GM18951 (cell line): ENCODE results near the gene ABCC1.
"Not testable (repeated sequence)": the region's sequence is repeated elsewhere in the genome, so short reads cannot be mapped to it uniquely, and the experiment has no call there.

Source experiments
- POLR2A ChIP-seq: IDR thresholded peaks from 4 replicates; pipeline ENCODE4 v1.6.1; 2011; ENCODE audit warnings: mild to moderate bottlenecking; ENCODE audit not compliant: insufficient read length, insufficient read depth; ENCODE audit errors: extremely low read depth
- in situ Hi-C: fragments of 300-500 bp; cut with MboI; formaldehyde crosslinking; loops from one replicate; pipeline ENCODE4 v1.12.0; 2022; ENCODE audit warnings: low sequenced_read_pairs, mixed read lengths, inconsistent platforms; ENCODE audit not compliant: unreplicated experiment

Gene ABCC1

DNA sequence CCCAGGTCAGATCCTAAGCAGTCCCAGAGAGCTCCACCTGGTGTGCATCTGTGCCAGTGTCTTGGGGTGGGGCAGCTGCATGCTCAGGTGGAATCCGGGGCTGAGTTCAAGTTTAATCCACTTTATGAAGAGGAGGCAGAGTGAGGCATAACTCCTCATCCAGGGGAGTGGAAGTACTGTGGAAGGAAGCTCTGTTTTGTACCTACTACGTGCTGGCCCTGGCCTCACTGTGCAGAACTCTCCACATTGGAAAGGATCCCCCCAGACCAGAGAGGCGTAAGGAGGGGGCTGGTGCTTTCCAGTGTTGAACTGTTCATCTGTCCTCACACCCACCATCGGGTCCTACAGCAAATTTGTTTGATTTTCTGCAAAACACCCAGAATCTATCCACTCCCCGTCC, 195.9 kb downstream of the ABCC1 start:
- in situ Hi-C loops = no loop called here

DNA sequence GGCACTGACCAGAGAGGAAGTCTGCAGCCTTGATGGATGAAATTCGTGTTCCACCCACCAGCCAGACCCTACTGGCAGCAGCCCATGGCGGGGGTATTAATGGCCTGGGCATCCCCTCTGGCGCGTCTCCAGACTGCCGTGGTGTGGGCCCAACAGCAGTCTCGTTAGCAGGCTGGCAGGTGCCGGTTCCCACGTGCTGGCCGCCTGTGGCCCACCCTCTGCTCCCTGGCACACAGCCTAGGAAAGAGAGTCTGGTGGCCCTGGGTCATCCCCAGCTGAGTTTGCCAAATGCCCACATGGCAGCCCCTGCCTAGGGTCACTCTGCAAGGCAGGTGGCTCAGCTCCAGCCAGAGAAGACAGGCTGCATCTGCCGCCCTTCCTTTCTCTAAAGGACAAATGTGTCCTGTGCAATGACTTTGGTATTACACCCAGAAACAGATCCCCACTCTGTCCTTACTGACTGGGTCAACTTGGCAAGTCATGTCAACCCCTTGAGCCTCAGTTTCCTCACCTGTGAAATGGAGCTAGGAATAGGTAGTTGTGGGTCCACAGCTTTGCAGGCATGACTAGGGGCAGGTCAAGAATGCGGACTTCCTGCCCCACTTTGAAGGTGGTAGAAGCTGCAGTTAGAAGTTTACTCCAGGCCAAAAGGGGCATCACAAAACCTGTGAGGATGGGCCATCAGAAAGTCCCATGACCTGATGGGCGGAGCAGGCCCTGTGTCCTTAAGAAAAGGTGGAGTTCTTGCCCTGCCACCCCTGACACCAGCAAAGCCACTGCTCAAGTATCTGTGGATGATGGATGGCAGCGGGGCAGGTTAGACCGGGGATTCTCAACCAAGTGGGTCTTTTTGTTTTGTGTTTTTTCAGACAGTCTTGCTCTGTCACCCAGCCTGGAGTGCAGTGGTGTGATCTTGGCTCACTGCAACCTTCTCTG, 197.2 kb downstream of the ABCC1 start:
- in situ Hi-C loops = no loop called here
- TF ChIP-seq POLR2A = no peak

More for the DNA sequence above, 195.9 kb downstream of the ABCC1 start:
- no peak for TF ChIP-seq POLR2A

DNA sequence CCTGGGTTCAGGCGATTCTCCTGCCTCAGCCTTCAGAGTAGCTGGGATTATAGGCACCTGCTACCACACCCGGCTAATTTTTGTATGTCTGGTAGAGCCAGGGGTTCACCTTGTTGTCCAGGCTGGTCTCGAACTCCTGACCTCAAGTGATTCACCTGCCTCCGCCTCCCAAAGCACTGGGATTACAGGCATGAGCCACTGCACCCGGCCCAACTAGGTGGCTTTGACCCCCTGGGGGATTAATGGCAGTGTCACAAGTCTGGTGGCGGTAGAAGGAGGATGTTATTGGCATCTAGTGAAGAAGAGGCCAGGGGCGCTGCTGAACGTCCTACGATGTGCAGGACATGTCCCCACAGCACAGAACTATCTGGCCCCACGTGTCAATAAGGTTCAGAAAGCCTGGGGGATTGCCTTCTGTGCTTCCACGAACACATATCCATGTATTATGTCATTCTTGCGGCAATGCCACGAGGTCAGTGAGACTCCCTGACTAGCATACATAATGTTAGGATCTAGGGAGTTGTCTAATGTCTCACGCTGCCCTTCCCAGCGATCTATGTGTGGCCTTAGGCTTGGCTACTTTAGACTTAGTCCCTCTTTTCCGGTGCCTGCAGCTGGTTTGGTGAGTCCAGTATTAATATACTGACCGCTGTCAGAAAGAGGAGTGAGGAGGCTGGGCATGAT, 198.0 kb downstream of the ABCC1 start:
- in situ Hi-C loops = no loop called here
- no peak for TF ChIP-seq POLR2A

DNA sequence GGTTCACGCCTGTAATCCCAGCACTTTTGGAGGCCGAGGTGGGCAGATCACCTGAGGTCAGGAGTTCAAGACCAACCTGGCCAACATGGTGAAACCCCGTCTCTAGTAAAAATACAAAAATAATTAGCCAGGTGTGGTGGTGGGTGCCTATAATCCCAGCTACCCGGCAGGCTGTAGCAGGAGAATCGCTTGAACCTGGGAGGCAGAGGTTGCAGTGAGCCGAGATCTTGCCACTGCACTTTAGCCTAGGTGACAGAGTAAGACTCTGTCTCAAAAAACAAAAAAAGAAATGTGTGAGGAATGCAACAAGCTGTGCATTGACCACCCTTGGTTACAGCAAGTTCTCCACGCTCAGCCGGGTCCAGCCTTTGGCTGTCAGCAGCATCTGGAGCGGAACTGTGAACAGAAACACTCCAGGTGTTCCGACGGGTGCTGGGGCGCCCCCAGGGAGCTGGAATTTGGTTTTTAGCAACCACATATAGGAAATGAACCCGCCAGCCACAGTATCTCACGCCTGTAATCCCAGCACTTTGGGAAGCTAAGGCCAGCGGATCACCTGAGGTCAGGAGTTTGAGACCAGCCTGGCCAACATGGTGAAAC, 198.7 kb downstream of the ABCC1 start:
- in situ Hi-C loops = not testable (repeated sequence)

DNA sequence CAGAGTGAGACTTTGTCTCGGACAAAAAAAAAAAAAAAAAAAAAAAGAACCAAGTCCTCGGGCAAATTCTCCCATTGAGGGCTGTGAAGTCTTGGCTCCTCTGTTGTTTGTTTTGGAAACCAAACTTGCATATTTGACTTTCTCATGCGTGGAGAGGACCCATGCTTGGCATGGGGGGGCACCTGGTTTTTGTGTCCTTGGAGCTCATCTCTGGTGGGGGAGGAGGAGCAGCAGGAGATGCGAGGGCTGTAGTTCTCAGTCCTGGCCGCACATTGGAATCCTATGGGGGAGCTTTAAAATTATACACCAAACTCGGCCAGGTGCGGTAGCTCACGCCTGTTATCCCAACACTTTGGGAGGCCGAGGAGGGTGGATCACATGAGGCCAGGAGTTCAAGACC, 199.3 kb downstream of the ABCC1 start:
- no peak for TF ChIP-seq POLR2A
- in situ Hi-C loops = no loop called here

DNA sequence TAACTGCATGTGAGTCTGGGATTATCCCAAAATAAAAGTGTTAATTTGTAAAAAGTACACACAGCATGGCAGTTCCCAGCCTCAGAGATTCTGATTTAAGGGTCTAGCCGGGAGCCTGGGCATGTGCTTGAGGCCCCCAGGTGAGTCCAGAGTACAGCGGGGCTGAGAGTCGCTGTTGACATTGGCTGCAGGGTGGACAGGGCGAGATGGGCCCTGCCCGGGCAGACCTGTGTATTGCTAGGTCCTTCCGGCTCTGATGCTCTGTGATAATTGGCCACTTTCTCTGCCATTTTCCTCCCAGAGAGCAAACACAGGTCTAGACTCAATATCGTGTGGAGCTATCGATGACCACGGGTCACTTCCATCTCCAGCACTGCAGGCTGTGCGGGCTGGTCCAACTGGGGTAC, 200.3 kb downstream of the ABCC1 start:
- in situ Hi-C loops = no loop called here
- TF ChIP-seq POLR2A = no peak

DNA sequence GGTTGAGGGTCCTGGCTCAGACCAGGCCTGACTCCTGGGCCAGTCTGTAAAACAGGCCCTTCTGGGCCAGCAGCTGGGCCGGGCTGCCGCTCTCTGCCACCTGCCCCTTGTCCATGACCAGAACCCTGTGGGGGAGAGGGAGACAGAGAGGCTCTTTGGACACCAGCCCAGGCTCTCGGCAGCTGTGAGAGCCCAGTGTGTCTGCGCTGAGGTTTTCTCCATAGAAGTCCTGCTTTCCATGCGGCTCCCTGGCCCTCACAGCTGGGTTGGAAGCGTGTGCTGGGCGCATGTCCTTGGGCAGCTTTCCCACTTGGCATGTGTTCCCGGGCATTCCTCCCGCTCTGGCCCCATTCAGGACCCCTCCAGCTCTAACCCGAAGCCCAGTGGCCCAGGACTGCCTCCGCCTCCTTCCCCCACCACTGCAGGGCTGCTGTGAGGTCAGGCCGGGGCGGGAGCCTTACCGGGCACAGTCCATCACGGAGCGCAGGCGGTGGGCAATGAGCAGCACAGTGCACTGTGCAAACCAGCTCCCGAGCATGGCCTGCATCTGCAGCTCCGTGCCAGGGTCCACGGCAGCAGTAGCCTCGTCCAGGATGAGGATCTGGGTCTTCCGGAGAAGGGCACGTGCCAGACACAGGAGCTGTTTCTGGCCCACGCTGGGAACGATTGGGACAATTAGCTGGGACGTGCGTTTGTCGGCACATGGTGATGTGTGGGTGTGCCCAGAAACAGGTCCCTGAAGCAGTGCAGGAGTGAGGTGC, 200.9 kb downstream of the ABCC1 start:
- no peak for TF ChIP-seq POLR2A
- in situ Hi-C loops = no loop called here

DNA sequence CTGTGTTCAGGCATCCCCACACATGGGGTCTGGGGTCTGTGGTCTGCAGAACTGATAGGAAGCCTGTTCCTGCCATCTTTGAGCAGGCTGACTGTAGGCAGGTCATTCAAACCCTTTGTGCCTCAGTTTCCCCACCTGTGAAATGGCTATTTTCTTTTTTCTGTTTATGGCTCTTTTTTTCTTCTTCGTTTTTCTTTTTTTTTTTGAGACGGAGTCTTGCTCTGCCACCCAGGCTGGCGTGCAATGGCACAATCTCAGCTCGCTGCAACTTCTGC, 201.4 kb downstream of the ABCC1 start:
- TF ChIP-seq POLR2A = no peak
- in situ Hi-C loops = no loop called here

DNA sequence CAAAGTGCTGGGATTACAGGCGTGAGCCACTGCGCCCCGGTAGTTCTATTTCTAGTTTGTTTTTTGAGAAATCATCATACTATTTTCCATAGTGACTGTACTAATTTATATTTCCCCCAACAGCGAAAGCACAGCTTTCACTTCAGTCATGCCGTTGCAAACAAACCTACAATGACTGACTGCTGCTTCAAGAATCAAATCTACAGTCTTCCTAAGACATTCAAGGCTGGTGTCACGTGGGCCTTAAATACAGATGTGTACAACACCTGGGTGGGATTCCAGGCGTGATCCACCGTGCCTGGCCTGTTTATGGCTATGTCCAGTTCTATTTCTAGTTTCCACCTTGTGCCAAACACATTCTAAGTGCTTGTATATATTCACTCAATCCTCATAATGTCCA, 201.9 kb downstream of the ABCC1 start:
- in situ Hi-C loops = no loop called here
- no peak for TF ChIP-seq POLR2A

DNA sequence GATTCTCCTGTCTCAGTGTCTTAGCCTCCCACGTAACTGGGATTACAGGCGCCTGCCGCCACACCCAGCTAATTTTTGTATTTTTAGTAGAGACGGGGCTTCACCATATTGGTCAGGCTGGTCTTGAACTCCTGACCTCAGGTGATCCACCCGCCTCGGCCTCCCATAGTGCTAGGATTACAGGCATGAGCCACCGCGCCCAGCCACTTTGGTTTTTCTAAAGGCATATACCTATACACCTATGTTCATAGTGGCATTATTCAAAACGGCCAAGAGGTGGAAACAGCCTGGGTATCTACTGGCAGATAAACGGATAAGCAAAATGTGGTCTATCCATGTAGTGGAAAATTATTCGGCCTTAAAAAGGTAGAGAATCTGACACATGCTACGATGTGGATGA, 203.6 kb downstream of the ABCC1 start:
- in situ Hi-C loops = not testable (repeated sequence)

DNA sequence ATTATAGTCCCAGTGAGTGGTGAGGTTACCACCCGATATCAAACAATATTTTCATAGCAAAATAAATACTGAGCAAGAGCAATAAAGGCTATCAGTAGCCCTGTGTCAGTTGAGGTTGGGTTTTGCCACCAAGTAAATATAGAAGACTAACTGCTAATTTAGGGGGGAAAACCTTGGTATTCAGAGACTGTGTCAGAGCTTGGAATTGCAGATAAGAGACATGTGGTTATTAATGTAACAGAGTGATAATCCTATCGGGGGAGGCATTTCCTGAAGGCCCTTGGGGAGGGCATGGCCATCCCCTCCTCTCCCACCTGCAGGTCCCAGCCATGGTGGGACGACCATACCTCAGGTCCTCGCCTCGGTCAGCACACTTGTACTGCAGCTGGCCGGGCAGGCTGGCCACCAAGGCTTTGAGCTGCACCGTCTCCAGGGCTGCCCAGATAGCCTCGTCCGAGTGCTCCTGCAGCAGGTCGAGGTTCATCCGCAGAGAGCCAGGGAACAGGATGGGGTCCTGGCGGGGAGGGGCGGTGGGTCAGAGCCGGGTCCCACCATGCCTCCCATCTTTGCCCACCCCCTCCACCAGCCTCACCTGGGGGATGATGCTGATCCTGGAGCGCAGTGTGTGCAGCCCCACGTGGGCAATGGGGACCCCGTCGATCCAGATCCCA, 205.0 kb downstream of the ABCC1 start:
- no peak for TF ChIP-seq POLR2A

DNA sequence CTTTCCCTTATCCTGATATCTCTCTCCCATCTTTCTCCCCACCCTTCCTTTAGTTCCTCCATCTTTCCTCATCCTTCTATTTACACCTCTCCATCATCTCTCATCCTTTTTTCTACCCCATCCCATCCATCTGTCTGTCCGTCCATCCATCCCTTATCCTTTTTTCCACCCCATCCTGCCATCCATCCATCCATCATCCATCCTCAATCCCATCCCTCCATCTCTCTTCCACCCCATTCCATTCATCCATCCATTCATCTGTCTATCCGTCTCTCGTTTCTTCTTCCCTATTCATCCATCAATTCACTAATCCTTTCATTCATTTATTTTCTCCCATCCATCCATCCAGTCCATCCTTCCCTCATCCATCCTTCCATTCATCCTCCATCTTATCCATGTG, 205.8 kb downstream of the ABCC1 start:
- TF ChIP-seq POLR2A = no peak
- in situ Hi-C loops = no loop called here

More for the DNA sequence above, 205.0 kb downstream of the ABCC1 start:
- in situ Hi-C loops = no loop called here

DNA sequence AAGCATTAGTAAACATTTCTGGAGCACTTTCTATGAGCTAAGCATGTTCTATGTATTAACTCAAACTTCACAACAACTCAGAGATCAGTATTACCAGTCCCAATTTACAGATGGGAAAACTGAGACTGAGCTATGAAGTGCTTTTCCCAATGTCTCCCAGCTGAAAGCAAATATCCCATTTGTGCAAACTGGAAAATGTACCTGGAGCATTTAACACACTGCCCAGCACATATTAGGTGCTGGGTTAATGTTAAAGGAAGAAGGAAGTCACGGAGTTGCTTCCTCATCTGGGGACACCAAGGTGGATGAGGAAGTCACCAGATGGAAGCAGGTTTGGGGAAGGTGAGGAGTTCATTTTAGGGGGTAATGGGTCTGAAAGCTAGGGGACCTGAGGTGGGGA, 207.8 kb downstream of the ABCC1 start:
- in situ Hi-C loops = no loop called here
- TF ChIP-seq POLR2A = no peak
